K562 (cell line): Measurements from ENCODE around the gene SCIN. TPM values are rescaled to one million over a fixed set of nuclear protein-coding genes. Genes with fewer than 3 reads are reported as not detected.
A peak's percentile ranks its signal among the peaks of the same experiment; 100 is the strongest.

Experiments used
- DACH1 ChIP-seq: fragments of 450-650 bp; IDR thresholded peaks from 2 replicates; pipeline ENCODE4 v1.6.1; 2018; ENCODE audit not compliant: partially characterized antibody
- E2F4 ChIP-seq: sonication (generic); formaldehyde crosslinking; IDR thresholded peaks from 2 replicates; pipeline ENCODE4 v1.8.0; 2022; ENCODE audit warnings: mild to moderate bottlenecking, low read depth, missing genetic modification reagents
- ELF1 ChIP-seq: fragments of 200-800 bp; sonication (Bioruptor generic); IDR thresholded peaks from 2 replicates; pipeline ENCODE4 v1.6.1; 2016; ENCODE audit warnings: missing genetic modification characterization, missing compliant biosample characterization
- FOSL1 ChIP-seq: fragments of 200-800 bp; sonication (Bioruptor generic); conservative IDR thresholded peaks from 2 replicates; pipeline ENCODE4 v1.6.1; 2016; ENCODE audit warnings: missing genetic modification characterization, missing compliant biosample characterization
- GMEB1 ChIP-seq: fragments of 250-450 bp; sonication (Bioruptor Pico); IDR thresholded peaks from 2 replicates; pipeline ENCODE4 v1.4.0; 2020; ENCODE audit warnings: mild to moderate bottlenecking
- JUND ChIP-seq, 2 experiments: IDR thresholded peaks; 2 replicates in 1 of 2; 3 replicates in 1 of 2; pipeline ENCODE4 v1.6.1; 2011; ENCODE audit warnings: borderline replicate concordance in 2 of 2, low read depth in 2 of 2, low read length in 2 of 2, improper control_type of control experiment in 1 of 2, missing biosample characterization in 1 of 2, missing genetic modification characterization in 1 of 2, missing genetic modification reagents in 1 of 2
- LCOR ChIP-seq: sonication (generic); formaldehyde crosslinking; IDR thresholded peaks from 2 replicates; pipeline ENCODE4 v1.8.0; 2022; ENCODE audit warnings: mild to moderate bottlenecking, missing genetic modification reagents
- MEIS2 ChIP-seq: fragments of 450-650 bp; IDR thresholded peaks from 2 replicates; pipeline ENCODE4 v1.6.1; 2014; ENCODE audit warnings: mild to moderate bottlenecking; ENCODE audit not compliant: partially characterized antibody
- SNIP1 ChIP-seq: fragments of 450-650 bp; IDR thresholded peaks from 2 replicates; pipeline ENCODE4 v1.7.1; 2017; ENCODE audit warnings: low read depth, mild to moderate bottlenecking
- XRCC3 ChIP-seq: fragments of 450-650 bp; IDR thresholded peaks from 2 replicates; pipeline ENCODE4 v1.6.1; 2017; ENCODE audit warnings: mild to moderate bottlenecking, moderate library complexity
- polyA plus RNA-seq, 8 experiments: library from polyadenylated mRNA; depleted of rRNA in 4 of 8; stranded (reverse) in 5 of 8; unstranded in 3 of 8; fragments of >200 nt; fragmentation: Nextera tagmentation in 2 of 8; fragmentation: Illumina TruSeq in 1 of 8; extraction: Ambion mirVana in 2 of 8; extraction: Trizol in 1 of 8; gene quantifications; 2 replicates each; pipeline versions ENCODE4 v1.2.1 to v1.2.3, GENCODE V29; 2011 to 2014; ENCODE audit warnings: inconsistent platforms in 1 of 8, missing spikeins in 1 of 8
- total RNA-seq, 7 experiments: library from RNA; depleted of rRNA in 6 of 7; stranded (reverse); fragments of >200 nt in 6 of 7; fragmentation: Illumina TruSeq in 2 of 7; extraction: Trizol in 2 of 7; gene quantifications; 2 replicates each; pipeline versions ENCODE4 v1.2.1 to v1.2.3, GENCODE V29; 2011 to 2021; ENCODE audit warnings: low replicate concordance in 1 of 7
- TF ChIP-seq, protein P1 (sequence below): sonication (generic); formaldehyde crosslinking; IDR thresholded peaks from 2 replicates; pipeline ENCODE4 v1.8.1; 2023; ENCODE audit warnings: mild to moderate bottlenecking, missing genetic modification reagents
- TF ChIP-seq, protein P2 (sequence below), 2 experiments: IDR thresholded peaks in 1 of 2; conservative IDR thresholded peaks in 1 of 2; 2 replicates each; pipeline ENCODE4 v1.6.1; 2016; ENCODE audit warnings: low read depth in 2 of 2, mild to moderate bottlenecking in 1 of 2, missing compliant biosample characterization in 1 of 2, missing genetic modification characterization in 1 of 2, moderate library complexity in 1 of 2
- TF ChIP-seq, protein P3 (sequence below), 2 experiments: fragments of 450-650 bp in 1 of 2; sonication (generic) in 1 of 2; formaldehyde crosslinking in 1 of 2; IDR thresholded peaks in 1 of 2; conservative IDR thresholded peaks in 1 of 2; 2 replicates each; pipeline versions ENCODE4 v1.6.1 to v1.8.1; 2016 to 2023; ENCODE audit warnings: mild to moderate bottlenecking in 2 of 2, moderate library complexity in 2 of 2, inconsistent platforms in 1 of 2, missing genetic modification reagents in 1 of 2

The SCIN gene
- total and polyA plus RNA-seq, 9 of the 15 experiments (the other 6 are each of a cell fraction or from before 2014, with no cell fraction given), result 0.67 to 18.2 (median 10.6) TPM

- TF ChIP-seq, protein P1, sequence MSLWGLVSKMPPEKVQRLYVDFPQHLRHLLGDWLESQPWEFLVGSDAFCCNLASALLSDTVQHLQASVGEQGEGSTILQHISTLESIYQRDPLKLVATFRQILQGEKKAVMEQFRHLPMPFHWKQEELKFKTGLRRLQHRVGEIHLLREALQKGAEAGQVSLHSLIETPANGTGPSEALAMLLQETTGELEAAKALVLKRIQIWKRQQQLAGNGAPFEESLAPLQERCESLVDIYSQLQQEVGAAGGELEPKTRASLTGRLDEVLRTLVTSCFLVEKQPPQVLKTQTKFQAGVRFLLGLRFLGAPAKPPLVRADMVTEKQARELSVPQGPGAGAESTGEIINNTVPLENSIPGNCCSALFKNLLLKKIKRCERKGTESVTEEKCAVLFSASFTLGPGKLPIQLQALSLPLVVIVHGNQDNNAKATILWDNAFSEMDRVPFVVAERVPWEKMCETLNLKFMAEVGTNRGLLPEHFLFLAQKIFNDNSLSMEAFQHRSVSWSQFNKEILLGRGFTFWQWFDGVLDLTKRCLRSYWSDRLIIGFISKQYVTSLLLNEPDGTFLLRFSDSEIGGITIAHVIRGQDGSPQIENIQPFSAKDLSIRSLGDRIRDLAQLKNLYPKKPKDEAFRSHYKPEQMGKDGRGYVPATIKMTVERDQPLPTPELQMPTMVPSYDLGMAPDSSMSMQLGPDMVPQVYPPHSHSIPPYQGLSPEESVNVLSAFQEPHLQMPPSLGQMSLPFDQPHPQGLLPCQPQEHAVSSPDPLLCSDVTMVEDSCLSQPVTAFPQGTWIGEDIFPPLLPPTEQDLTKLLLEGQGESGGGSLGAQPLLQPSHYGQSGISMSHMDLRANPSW (CRISPR knock-in tag), result no peak
- TF ChIP-seq LCOR (CRISPR knock-in tag) (no peak), E2F4 (no peak), JUND (IDR thresholded peaks at IDR 0.05; ENCODE audit: borderline replicate concordance, low read depth, low read length) (peak; percentile 60; the same call in 1 of the 2 replicates), JUND (tag; IDR thresholded peaks at IDR 0.05; ENCODE audit: borderline replicate concordance, low read depth, low read length) (peak; percentile 32; the same call in 1 of the 3 replicates), ELF1 (tag) (no peak), DACH1 (no peak), XRCC3 (no peak), MEIS2 (peak; percentile 28), SNIP1 (no peak), FOSL1 (tag) (peak; percentile 23; the same call in 1 of the 2 replicates), GMEB1 (CRISPR knock-in tag) (no peak)
- TF ChIP-seq, protein P2, sequence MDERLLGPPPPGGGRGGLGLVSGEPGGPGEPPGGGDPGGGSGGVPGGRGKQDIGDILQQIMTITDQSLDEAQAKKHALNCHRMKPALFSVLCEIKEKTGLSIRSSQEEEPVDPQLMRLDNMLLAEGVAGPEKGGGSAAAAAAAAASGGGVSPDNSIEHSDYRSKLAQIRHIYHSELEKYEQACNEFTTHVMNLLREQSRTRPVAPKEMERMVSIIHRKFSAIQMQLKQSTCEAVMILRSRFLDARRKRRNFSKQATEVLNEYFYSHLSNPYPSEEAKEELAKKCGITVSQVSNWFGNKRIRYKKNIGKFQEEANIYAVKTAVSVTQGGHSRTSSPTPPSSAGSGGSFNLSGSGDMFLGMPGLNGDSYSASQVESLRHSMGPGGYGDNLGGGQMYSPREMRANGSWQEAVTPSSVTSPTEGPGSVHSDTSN (CRISPR knock-in tag; IDR thresholded peaks at IDR 0.05; ENCODE audit: low read depth), result no peak
- TF ChIP-seq, protein P2 (tag; conservative IDR thresholded peaks at IDR 0.05; ENCODE audit: low read depth), result no peak
- TF ChIP-seq, protein P3, sequence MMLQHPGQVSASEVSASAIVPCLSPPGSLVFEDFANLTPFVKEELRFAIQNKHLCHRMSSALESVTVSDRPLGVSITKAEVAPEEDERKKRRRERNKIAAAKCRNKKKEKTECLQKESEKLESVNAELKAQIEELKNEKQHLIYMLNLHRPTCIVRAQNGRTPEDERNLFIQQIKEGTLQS (IDR thresholded peaks at IDR 0.05), result peak; percentile 35; the same call in 1 of the 2 replicates
- TF ChIP-seq, protein P3 (CRISPR knock-in tag; conservative IDR thresholded peaks at IDR 0.05), result no peak
Measured at GRCh38 chr7:12695965-12696364, 125.4 kb downstream of the SCIN start (continued).
